GM18505 (cell line): ENCODE measurements around the gene CCDC74B.
"Not testable (repeated sequence)": the region's sequence is repeated elsewhere in the genome, so short reads cannot be mapped to it uniquely, and the experiment has no call there.

ENCODE experiments used
- ATAC-seq: cut with Tn5 transposase; IDR thresholded peaks from one replicate; pipeline ENCODE4 v1.9.1; 2021; ENCODE audit not compliant: unreplicated experiment
- POLR2A ChIP-seq: IDR thresholded peaks from 4 replicates; pipeline ENCODE4 v1.6.1; 2011; ENCODE audit warnings: borderline replicate concordance; ENCODE audit not compliant: insufficient read depth, insufficient read length; ENCODE audit errors: extremely low read depth

CCDC74B gene

GRCh38 chr2:130181880-130182682, 37.2 kb upstream of the CCDC74B start, which contains the start of gene MZT2B:
MZT2B (plus strand) TSS chr2:130182262; CDS start chr2:130182283, 21 bp downstream.
- peak; percentile 86 for TF ChIP-seq POLR2A
- ATAC-seq = peak; percentile 79

DNA sequence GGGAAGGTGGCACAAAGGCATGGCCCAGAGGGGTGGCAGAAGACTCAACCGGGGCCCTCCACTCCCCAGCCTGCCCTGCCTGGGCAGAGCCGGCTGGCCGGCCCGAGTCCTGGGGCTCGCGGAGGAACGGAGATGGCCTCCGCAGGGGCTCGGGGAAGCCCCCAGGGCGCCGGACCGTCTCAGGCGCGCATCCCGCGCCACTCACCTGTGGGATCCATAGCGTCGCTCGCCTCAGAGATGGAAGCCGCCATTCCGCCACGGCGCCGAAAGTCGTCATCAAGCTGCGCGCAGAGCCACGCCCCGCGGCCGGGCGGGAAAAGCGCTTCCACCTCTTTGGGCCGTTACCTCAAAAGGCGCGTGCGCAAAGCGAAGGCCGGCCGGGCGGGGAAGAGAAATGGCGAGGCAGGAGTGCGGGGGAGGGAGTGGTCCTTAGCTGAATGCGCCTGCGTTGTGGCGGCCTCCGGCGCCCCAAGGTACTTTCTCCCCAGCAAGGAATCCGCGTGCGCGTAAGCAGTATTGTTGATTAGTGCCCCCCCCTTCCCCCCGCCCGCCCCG, 36.5 kb upstream of the CCDC74B start, which contains the start of gene SMPD4:
Gene SMPD4, minus strand, starts transcription at position 278 of the 555 bp plus-strand sequence. CDS start 5,010 bp downstream, outside the sequence.
- peak; percentile 52 for TF ChIP-seq POLR2A
- peak; percentile 60 for ATAC-seq

GRCh38 chr2:130180404-130181324, 35.8 kb upstream of the CCDC74B start:
- ATAC-seq = not testable (repeated sequence)

DNA sequence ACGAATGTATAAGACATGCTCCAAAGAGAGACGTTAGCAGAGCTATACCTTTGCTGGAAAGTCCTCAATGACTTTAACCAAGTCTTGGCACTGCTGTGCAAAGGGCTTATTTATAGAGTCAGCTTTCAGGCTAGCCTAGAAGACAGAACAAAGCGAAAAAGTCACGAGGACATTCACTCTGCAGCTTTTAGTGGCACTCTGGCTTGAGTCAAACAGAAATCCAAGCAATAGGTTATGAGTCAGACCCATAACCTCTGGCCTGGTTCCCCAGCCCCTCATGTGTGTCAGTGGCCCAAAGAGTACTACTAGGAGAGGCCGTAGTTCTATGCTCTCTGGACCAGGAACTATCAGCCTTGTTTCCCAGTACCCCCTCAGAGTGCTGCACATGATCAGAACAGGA, 30.0 kb upstream of the CCDC74B start:
- ATAC-seq = peak; percentile 60

- no peak for ATAC-seq
Observed at GRCh38 chr2:130169896-130170295, 25.0 kb upstream of the CCDC74B start.

GRCh38 chr2:130169163-130169562, 24.3 kb upstream of the CCDC74B start:
- ATAC-seq = not testable (repeated sequence)

More at GRCh38 chr2:130169896-130170295, 25.0 kb upstream of the CCDC74B start:
- no peak for TF ChIP-seq POLR2A

- not testable (repeated sequence) for ATAC-seq
Observed at GRCh38 chr2:130166611-130167010, 21.7 kb upstream of the CCDC74B start.

DNA sequence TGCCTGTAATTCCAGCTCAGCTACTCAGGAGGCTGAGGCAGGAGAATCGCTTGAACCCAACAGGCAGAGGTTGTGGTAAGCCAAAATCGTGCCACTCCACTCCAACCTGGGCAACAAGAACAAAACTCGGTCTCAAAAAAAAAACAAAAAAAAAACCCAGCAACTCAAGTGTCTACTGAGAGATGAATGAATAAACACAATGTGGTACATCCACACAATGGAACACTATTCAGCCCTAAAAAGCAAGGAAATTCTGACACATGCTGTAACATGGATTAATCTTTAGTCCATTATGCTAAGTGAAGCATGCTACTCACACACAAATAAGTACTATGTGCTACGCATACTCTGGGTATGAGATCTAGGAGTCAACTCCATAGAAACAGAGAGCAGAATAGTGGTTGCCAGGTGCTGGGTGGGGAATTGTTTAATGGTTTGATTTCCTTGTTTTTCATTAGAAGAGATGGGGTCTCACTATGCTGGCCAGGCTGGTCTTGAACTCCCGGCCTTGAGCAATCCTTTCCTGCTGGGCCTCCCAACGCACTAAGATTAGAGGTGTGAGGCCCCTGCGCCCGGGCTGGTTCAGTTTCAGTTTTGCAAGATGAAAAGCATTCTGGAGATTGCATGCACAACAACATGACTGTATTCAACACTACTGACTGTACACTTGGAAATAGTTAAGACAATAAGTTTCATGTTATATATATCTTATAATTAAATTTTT, 20.5 kb upstream of the CCDC74B start:
- ATAC-seq = no peak
- no peak for TF ChIP-seq POLR2A

- ATAC-seq = no peak
- no peak for TF ChIP-seq POLR2A
Observed at GRCh38 chr2:130162968-130163367, 18.1 kb upstream of the CCDC74B start.

DNA sequence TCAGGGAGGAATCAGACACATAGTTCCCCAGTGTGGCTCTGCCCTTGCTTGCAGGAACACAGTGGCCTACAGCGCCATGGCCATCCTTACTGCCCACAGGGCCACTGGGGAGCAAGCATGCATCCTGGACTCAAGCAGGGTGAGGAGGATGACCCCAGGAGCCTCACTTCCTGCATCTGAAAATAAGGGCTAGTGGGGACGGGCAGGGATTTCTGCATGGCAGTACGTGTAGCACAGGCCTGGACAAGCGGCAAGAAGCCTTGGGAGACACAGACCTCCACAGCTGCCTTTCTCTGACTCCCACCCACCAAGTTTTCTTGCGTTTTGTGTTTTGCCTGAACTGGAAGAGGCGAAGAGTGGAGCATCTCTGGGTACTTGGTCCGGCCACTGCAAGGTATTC, 17.6 kb upstream of the CCDC74B start:
- ATAC-seq = not testable (repeated sequence)

DNA sequence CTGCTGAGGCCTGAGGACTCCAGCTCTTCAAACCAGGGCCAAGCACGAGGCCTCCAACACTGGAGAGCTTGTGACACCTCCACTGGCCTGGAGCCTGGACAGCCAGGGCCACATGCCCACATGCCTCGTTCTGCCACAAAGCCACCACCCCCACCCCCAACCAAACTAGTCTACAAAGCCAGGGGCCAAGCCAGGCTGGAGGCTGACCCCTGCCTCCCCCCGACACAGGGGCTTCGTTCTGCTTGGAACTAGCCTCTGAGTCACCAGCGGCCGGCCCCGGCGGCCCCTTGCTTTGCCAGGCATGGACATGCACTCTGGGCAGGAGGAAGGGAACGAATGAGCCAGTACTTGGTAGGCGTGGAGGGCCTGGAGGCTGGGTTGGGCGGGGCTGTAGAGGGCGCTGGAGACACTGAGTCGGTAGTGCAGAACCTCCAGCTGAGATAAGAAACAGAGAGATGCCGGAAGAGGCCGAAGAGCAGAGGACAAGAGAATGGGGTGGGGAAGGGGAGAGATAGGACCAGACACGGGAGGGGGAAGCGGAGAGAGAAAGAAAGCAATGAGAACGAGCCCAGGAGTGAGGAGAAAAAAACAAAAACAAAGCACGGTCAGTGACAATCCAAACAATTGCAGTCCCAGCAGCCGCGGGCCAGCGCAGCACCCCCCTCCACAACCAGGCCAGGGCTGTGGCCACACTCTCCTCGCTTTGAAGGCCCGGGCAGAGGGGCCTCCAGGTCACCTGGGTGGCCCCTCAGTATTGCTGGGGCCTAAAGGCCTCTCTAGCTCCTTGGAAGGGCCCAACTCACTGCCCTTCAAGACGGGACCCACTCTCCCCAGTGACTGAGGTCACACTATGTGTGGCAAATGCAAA, 16.2 kb upstream of the CCDC74B start:
- not testable (repeated sequence) for ATAC-seq

GRCh38 chr2:130160131-130160530, 15.2 kb upstream of the CCDC74B start:
- no peak for ATAC-seq
- no peak for TF ChIP-seq POLR2A

DNA sequence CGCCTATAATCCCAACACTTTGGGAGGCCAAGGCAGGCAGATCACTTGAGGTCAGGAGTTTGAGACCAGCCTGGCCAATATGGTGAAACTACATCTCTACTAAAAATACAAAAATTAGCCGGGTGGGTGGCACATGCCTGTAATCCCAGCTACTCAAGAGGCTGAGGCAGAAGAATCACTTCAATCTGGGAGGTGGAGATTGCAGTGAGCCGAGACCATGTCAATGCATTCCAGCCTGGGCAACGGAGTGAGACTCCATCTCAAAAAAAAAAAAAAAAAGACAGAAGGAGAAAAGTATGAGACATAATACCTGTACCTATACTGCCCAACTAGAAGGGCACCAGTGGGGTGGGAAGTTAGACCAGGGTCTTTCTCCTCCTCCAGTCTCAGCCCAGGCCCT, 14.5 kb upstream of the CCDC74B start:
- not testable (repeated sequence) for ATAC-seq

DNA sequence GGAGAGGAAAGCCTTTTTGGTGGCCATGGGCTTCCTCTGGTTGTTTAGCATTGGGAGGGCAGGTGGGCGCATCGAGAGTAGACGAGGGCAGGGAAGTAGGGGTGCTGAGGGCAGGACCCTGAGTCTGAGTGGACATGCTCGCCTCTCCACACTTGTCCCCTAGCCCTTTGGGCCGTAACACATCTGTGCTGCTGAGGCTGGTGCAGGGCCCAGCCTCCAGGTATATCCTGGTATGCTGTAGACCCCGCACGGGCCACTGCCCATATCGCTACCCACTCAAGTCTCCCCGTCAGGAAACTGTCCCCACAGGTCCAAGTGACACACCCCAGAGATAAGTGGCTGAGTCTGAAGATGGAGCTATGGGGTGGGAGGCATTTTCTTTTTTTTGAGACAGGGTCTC, 13.7 kb upstream of the CCDC74B start:
- no peak for ATAC-seq
- no peak for TF ChIP-seq POLR2A

- peak; percentile 70 for ATAC-seq
Observed at GRCh38 chr2:130157825-130158514, 13.1 kb upstream of the CCDC74B start.

- ATAC-seq = peak; percentile 41
Observed at GRCh38 chr2:130157354-130157753, 12.4 kb upstream of the CCDC74B start.
